SK-MEL-5 (cell line): ENCODE results near the gene GLI3. TPM values are rescaled to one million over a fixed set of nuclear protein-coding genes. Genes with fewer than 3 reads are reported as not detected.

Source experiments
- DNase-seq: peaks from one replicate; pipeline ENCODE4 v3.0.0-alpha.2; 2016; ENCODE audit warnings: low read depth, low spot score
- in situ Hi-C: cut with HindIII; loops from 2 replicates; pipeline ENCODE4 v1.10.0; 2016; ENCODE audit warnings: low sequenced_read_pairs, high pct_unique_total_duplicates, low pct_unique_long_range_greater_than_20kb
- total RNA-seq: library from RNA; depleted of rRNA; stranded (reverse); fragments of >200 nt; shearing (Covaris generic); gene quantifications from 2 replicates; pipeline ENCODE4 v1.2.3, GENCODE V29; 2014

Gene GLI3
- total RNA-seq, 1 experiment from 2014 or later: 2.7 TPM

DNA sequence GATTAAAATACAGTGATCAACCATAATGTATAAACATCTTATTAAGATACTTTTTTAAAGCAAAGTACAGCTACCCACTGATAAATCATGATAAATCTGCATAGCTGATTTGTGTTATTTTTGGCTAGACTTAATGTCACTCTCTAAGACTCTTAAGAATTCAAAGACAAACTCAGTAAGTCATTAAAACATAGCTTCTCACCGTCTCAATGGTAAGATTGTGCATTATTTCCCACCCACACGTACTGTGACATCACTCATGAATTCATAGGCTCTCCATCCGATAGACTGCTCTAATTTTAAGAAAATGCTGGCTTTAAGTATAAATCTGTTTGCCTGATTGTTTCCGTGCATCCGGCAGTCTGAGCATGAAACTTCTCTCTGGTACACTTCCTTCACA lies 266.1 kb downstream of the GLI3 start:
- DNase-seq: no peak
- in situ Hi-C loops: no loop called here

DNA sequence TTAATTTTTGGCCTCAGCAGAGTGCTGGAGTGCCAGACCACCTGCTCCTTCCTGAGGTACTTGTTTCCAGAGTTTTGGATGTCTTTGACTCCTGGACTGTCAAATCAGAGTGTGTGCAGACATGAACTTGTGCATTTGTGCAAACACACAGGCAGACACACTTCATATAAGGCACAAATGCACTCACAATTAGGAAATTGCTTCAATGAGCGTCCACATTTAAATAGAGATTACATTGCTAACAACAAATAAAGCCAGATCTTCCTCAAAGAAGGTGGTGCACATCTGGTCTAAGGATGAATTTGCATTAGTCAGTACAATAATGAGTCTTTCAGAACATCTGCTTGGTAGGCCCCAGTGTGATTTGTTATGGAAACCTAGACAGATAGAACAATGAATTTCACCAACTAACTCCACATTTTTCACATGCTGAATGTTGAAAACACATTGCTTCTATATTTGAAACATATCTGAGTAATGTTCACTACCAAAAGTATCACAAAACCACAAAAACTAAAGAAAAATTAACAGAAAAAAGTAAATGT lies 267.4 kb downstream of the GLI3 start:
- DNase-seq: no peak
- in situ Hi-C loops: no loop called here

DNA sequence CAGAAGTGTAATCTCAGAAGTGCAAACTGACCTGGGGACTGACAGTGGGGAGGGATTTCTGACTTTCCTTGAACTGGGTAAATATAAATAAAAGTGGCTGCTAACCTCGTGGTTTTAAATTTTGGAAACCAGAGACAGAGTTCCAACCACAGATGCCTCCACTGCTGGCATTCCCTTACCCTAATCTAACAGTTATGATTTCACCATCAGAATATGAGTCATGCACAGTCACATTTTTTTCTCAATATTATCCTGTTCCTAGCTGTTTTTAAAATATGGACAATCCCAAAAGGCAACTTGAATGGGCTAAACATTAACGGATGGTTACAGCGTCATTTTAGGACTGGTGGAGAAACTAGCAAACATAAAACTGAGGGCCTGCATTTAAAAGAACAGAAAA lies 269.9 kb downstream of the GLI3 start:
- in situ Hi-C loops: no loop called here
- DNase-seq: no peak

DNA sequence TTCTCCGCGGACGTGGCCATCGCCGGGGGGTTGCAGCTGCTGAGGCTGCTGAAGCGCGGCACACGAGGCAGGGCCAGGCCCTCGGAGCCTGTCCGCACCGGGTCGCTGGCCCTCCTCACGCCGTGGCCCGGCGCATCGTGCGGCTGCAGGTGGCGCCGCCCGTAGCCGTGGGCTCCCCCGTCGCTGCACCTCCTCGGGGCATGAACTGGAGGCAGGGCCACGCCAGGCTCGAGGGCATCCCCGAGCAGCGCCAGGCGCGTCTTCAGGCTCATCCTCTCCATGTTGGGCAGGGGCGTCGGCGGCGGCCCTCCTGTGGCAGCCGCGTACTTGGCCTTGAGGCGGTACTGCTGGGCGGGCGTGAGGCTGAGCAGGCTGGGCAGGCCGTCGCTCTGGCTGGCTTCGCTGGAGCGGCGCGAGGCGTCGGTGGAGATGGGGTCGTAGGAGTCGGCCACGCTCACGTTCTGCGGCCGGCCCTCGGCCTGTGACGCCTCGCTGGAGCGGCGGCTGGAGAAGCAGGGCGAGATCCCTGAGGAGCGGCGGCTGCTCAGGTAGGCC lies 271.0 kb downstream of the GLI3 start:
- in situ Hi-C loops: no loop called here
- no peak for DNase-seq

DNA sequence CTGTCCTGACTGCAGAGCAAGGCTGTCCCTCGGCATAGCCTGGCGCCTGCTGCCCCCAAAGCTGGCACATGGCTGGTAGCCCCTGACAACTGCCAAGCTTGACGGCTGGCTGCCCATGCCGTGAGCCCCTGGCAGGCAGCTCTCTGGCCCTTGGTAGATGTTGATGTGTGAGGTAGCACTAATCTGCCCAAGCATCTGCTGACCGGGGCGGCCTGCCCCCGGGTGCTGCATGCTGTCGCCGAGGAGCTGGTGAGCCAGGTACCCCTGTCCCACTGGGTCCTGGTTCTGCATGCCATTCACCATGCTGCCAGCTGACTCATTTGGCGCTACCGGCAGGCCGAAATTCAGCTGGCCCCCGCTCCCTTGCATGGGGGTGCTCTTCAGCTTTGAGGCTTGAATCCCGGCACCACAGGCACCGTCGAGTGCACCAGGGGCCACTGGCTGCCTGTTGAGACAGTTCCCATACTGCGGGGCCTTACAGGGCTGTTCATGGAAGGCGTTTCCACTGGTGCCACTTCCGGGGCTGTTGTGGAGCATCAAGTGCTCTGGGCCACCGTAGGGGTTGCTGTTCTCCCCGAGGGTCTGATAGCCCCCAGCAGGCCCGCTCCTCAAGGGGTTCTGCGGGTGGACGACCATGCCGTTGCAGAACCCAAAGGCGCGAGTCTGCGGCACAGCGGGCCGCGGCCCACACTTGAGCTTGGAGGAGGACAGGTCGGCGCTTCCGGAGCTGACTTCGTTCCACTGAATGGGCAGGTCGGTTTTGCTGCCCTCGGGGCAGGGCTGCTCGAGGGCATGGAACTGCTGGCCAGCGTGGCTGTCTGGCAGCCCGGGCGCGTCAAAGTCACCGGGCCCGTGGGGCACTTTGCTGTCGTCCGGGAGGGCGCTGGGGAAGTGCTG lies 271.9 kb downstream of the GLI3 start:
- no peak for DNase-seq
- in situ Hi-C loops: no loop called here

DNA sequence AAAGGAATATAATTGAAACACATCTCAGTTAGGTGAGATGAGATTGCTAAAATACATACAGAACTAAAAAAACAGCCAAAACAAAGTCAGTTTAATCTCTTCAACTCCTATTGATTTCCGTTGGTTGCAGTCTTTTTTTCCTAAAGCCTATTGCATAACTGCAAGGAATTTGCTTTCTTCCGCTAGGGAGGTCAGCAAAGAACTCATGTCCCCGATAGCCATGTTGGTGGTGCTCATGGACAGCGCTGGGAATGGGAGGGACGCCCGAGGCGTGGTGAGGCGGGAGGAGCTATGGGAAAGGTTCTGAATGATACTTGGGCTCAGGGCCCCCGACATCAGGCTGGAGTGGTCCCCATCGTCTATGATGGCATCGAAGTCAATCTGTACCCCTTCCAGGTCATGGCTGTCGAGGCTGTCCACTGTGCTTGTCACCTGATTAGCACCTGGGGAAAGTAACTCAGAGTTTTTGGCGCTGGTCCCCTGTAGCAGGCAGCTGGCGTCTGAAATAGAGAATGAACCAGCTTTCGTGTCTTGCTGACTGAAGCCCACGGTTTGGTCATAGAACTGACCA lies 272.7 kb downstream of the GLI3 start:
- in situ Hi-C loops: no loop called here
- DNase-seq: no peak

DNA sequence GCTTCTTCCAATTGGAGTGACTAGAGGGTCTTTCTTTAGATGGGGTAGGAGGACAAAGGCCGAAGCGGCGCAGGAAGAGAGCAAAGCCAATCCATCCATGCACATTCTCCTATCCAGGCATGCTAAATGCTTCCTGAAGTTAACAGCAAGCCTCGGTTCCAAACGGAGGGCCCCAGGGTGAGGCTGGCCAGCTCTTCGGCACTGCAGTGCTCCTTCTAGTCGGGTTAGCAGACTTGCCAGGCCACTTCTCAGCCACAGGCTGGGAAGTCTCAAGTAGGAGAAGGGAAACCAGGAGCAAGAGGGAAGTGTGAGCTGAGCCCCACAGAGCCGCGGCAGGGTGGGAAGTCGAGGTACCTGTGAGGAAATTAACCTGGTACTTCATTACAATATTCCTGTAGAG lies 280.3 kb downstream of the GLI3 start:
- in situ Hi-C loops: no loop called here
- DNase-seq: no peak

DNA sequence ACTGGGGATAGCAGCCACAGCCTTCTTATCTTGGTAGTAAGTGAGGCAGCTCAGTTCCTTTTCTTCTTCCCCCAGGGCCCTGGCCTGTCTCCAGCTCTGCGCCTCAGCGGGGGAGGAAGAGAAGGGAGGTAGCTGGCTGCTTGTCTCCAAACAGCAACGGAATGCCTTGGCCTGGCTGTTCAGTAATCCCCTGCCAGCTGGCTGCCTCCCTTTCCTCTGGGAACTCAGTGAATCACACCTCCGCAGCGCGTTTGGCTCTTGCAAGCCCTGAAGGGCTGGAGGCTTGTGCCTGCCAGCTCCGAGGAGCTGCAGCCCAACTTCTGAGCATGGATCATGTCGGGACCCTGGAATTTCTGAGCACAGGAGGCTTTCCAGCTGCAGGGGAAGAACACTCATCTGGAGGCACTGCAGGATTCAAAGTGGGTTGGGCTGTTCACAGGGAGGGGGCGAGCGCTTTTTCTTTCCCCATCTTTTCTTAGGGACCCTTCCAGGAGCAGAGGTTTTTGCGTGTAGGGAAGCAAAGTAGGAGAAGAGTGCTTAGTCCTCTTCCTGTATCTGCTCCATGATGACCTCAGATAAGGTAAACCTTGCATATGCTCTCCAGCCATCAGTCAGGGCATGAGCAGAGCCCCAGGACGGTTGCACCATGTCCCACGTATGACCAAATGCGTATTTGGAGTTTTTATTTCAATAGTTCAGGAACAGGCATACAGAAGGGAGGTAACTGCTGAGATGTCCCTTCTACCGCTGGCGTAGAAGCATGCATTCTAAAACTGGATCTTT lies 280.9 kb downstream of the GLI3 start:
- peak; percentile 67 for DNase-seq
- in situ Hi-C loops: no loop called here

DNA sequence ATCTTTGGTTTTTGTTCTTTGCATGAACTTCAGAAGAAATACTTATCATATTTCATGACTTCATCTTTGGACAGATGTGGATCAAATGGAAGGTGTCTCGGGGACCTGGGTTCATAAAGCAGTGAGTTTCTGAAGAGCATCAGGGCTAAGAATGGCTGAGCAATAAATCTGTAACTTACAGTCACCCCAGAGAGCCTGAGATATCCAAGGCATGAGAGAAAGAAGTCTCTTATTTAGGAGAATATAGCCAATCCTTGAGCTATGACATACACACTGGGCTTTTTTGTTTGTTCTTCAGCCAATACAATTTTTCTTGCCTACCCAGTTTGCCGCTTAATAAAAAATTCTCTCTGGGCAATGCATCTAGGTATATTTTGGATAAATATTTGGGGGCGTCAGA lies 281.6 kb downstream of the GLI3 start:
- in situ Hi-C loops: no loop called here
- no peak for DNase-seq

DNA sequence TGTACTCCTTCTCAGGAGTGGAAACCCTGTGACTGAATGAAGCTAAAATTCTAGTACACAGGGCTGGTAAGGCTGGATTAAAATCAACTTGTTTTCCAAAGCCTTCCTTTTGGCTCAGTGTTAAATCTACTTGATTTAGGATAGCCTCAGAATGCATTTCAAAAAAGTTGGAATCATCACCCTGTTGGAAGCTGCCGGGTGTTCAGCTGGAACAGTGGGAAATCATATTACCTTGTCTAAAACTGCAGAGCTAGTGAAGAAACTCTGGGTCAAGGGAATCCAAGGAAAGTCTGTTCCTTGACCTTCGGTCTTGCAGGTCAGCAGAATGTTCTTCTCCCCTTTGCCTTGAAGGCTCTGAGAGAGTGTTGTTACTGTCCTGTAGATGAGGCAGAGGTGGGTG lies 282.0 kb downstream of the GLI3 start:
- in situ Hi-C loops: no loop called here
- no peak for DNase-seq

DNA sequence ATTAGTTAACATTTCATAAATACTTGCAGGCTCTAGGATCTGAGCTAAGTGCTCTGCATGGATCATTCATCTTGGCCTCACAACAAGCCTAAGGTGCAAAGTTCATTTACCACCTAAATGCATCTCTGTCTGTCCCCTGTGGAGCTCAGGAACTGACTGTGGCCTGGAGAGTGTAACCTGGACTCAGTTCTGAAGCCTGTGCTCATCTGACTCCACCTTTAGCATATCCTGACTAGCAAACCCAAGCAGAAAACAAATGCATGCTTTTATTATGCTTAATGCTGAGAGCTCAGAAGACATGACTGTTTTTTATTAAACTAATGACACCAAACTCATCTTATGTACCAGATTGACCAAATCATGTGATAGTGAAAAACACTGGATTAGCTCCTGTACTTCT lies 288.5 kb downstream of the GLI3 start:
- no peak for DNase-seq
- in situ Hi-C loops: no loop called here

DNA sequence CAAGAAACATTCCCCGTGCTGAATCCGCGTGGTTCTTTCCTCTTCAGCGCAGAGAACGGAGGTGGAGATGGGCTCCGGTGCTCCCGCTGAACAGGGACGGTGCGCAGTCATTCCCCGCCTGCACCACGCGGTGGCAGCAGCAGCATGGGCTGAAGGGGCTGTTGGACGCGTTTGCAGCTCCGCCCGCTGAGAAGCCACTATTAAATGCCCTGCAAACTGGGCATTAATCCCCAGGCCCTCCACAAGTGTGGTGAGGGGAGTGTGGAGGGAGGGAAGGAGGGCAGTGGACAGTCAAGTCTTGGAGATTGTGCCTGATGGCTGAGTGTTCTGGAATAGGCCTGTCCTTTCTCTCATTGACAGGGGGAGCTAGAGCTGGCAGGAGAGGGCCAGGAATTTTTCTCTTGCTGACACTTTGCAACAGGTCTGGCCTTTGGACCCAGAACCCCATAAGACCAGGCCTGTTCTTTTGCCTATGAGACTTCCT lies 293.9 kb downstream of the GLI3 start:
- in situ Hi-C loops: no loop called here
- DNase-seq: peak; percentile 87

DNA sequence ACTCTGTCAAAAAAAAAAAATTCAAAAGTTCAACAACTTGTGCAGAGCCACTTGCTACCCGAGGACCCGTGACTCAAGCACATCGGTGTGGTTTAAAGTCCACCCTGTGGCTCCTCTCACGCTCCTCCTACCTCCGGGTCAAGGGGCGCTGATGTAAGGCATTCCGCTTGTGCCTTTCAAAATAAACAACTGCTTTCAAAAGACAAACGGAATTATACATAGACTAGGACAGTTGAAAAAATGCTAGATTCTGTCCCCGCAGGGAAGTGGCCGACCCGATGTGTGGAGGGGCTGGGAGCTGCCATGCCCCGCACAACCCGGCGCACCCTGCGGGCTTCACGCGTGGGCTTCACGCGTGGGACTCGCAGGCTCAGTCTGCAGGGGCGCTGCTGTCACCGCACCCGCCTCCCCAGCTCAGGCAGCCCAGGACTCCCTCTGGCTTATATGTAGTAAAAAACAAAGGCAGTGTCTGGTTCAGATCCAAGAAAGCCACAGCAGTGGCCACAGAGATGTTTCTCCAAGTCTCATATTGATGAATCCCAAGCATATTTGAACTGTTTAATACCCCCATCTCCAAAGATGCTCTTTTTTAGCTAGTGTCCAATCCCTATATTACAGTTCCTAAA lies 294.4 kb downstream of the GLI3 start:
- in situ Hi-C loops: no loop called here
- DNase-seq: no peak

DNA sequence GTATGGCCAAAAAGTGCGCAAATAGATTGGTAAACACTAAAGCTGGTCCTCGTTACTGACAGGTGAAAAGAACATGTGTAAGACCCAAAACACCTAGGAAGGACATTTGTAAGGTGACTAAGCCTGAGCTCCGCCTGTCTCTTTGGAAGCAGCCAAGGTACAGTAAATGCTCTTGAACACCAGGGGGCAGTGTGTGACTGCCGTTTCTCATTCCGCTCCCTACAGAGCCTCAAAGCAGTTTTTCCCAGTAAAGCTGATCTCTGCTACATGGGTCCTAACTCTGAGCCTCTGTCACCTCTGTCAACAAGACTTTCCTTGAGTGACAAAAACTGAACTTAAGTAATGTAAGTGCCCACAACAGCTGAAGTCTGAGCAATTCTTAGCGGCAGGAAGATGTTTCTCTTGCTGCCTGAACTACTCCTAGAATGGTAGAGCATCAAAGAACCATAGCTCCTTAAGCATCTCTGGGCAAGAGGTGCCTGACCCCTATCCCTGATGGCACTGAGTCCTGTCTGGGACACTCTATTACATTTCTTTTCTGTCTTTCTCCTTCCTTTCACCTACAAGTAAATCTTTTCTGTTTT lies 296.2 kb downstream of the GLI3 start:
- DNase-seq: peak; percentile 86
- in situ Hi-C loops: no loop called here

DNA sequence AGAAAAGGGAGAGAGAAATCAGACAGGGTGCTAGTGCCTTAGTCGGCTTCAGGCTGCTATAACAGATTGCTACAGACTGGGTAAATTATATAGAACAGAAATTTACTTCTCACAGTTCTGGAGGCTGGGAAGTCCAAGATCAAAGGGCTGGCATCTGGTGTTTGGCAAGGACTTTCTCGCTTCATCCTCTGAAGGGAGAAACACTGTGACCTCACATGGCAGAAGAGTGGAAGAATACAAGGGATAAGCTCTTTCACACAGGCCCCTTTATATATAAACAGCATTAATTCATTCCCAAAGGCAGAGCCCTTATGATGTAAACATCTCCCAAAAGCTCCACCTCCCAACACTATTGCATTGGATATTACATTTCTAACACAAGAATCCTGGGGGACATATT lies 298.6 kb downstream of the GLI3 start:
- in situ Hi-C loops: no loop called here
- no peak for DNase-seq

DNA sequence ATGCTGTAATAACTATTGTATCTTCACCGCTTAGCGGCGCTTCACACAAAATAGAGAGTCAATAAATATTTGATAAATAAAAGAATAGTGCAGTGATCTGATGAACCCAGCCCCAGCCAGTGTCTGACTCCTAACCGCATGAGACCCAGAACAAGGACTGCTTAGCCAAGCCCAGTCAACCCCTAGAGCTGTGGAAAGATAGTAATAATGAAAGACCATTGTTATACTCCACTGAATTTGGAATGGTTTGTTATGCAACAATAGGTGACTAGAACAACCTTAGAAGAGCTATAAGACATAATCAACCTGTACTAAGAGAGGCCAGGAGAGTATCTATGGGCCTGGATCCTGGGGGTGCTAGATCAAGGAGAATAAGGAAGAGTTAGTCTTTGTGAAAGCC lies 303.6 kb downstream of the GLI3 start:
- in situ Hi-C loops: no loop called here

DNA sequence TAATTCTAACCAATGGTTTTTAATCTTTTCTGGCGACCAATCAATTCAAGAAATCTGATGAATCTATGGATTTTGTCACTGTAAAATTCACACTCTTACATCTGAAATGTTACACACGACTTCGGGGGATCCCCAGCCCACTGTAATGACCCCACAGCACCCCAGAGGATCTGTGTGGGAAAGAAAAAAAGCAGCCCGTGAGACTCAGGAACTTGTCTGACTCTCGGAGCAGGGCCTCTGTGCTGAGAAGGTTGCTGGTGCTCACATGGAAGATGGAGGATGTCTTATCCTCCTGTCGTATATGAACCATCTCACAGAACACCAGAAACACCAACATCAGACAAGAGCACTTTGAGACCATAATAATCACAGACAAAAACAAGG lies 305.8 kb downstream of the GLI3 start:
- no peak for DNase-seq
- in situ Hi-C loops: no loop called here

More for the DNA sequence above, 303.6 kb downstream of the GLI3 start:
- no peak for DNase-seq
